GM21390 (cell line): ENCODE data around the gene PAM16.
A peak's percentile ranks its signal among the peaks of the same experiment; 100 is the strongest.

Experiments used
- ATAC-seq: cut with Tn5 transposase; IDR thresholded peaks from one replicate; pipeline ENCODE4 v1.9.1; 2021; ENCODE audit not compliant: unreplicated experiment

The PAM16 gene

DNA sequence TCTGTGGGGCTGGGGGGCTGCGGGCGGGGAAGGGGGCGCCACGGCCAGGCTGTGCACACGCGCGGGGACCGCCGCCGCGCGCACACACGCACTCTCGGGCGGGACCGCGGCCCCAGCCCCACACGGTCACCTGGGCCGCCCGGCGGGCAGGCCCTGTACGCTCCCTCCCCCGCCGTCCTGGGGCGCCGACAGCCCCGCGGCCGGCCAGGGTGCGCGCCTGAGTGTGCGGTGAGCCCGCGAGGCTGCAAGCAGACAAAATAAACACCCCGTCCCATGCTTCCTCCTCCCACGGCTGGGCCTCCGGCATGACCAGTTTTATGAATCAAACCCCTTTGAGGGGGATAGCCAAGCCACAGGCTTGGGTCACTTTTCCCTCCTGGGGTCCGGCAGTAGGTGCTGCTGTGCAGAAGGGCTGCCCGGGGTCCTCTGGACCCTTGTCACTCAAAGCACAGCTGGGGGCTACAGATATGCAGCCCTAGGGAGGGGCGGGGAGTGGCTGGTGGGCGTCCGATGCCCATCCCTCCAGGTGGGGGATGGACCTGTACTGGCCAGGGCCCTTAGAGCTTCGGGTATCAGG lies 21.0 kb upstream of the PAM16 start:
- ATAC-seq: peak; percentile 34

DNA sequence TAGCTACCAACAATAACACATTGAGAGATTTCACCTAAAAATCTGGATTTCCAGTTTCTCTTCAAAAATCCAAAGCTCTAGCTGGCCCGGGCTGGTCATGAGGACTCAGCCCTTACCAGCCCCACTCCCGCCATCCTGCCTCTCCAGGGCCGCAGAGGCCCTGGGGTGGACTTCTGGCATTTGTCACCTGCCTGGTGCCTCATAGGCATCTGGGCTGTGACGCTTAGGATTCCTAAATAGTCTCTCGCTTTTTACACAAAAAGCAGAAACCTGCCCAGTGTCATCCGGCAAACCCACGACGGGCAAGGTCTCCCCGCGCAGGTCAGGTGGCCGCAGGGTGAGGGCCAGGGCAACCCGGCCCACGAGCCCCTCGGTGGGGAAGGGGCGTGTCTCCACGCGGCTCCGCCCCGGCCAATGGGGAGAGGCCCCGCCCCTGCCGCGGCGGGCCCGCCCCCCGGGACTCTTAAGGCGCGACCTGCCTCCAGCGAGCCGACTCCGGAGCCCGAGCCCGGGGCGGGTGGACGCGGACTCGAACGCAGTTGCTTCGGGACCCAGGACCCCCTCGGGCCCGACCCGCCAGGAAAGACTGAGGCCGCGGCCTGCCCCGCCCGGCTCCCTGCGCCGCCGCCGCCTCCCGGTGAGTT lies 20.4 kb upstream of the PAM16 start, which contains the start of gene VASN:
Gene VASN (plus strand): TSS at position 492 of the 644 bp plus-strand sequence. CDS start 9,030 bp downstream, outside the sequence.
- ATAC-seq: peak; percentile 77

GRCh38 chr16:4370570-4371356 lies 19.6 kb upstream of the PAM16 start:
- no peak for ATAC-seq

GRCh38 chr16:4370151-4370550 lies 19.0 kb upstream of the PAM16 start:
- no peak for ATAC-seq

GRCh38 chr16:4369007-4369733 lies 18.0 kb upstream of the PAM16 start:
- no peak for ATAC-seq

DNA sequence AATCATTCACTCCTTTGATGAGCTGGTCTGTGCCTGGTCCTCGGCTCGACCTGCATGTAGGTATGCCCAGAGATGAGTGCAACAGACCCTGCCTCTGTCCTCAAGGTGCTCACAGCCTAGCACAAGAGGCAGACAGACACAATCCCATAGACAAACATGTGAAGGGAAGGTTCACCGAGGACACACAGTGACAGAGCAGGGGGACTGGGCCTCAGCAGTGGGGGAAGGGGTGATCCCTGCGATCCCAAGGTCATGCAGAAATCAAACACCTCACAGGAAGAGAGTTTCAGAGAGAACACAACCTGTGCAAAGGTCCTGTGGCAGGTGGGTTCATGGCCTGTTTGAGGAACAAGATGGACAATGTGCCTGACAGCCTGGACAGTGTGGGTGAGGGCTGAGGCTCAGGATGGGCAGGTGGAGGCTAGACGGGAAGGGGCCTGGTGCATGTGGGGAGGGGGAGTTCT lies 16.3 kb upstream of the PAM16 start:
- ATAC-seq: no peak

DNA sequence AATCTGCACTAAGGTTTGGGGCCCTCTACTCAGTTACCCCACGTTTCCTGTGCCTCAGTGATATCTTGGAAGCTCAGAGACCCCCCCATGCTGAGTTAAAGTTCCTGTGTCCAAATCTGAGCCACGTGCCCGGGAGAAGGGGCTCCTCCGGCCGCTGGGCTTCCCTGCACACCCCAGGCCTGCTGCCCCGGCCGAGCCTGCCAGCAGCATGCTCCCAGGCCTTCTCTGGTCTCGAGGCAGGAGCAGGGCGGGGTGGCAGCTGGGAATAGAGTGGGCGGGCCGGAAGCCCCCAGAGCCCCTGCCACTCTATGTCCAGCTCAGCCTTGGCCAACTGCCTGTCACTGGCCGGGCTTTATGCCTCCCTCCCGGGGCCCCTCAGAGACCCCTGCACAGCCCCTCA lies 14.9 kb upstream of the PAM16 start:
- ATAC-seq: no peak

DNA sequence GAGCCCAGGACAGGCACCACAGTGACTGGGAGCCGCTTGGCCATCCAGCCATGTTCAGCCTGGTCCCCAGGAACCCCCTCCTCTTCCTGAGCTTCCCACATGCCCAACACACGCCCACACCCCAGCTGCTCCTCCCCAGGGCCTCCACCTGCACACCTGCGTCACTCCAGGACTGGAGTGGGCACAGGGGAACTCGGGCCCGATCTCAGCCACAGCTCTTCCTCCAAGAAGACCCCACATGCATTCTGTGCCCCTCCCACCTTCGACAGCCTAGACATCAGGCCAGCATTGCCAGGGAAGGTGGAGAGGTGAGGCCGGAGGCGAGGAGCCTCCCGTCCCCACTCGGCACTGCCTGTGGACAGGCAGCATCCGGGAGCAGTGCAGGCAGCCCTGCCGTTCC lies 14.5 kb upstream of the PAM16 start:
- no peak for ATAC-seq

DNA sequence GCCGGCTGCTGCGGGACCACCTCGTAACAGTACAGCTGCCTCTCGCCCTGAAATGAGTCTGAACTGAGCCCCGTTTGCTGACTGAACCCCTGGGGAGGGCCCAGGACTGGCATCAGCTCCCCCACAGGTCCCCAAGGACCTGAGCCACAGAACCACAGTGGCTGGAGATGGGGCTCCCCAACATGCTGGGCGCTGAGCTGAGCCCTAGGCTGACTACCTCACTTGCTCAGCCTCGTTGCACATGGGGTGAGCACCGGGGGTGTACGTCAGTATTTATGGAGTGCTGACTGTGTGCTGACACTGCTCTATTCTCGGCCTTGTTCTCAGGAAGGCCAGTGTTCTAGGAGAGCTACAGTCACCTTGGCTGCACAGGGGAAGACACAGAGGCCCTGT lies 13.9 kb upstream of the PAM16 start:
- no peak for ATAC-seq

DNA sequence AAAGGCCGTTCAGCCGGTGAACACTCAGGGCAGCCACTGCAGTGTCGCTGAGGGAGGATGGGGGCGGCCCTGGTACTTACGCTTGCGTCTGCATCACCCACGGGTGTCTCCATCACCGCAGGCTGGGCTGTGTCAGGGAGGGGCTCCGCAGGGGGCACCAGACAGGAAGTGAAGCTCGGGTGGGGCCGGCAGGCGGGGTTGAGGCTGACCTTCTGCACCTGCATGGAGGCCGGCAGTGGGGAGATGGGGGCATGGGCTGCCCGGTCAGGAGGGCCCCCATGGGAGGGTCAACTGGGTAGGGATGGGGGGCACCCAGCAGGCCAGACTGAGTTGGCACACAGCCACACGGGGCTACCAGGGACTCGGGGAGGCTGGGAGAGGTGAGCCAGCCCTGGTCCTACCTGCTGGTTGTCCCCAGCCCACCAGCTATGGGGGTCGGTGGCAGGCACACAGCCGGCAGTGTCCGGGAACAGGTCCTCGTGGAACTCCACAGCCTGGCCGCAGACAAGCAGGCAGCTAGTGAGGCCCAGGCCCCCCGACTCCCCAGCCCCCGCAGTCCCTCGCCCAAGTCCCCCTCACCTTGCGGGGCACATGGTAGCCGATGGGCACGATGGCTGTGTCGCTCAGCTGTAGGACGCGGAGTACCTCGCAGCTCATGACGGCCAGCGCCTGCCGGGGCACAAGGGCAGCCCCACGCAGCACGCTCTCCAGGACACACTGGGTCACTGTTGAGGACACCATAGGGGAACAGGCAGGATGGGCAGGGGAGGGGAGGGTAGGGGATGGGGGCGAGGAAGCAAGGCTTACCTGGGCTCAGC lies 13.3 kb upstream of the PAM16 start:
- no peak for ATAC-seq

- no peak for ATAC-seq
These were observed 11.5 kb upstream of the PAM16 start for GRCh38 chr16:4362476-4363135.

GRCh38 chr16:4361944-4362311 lies 10.8 kb upstream of the PAM16 start:
- no peak for ATAC-seq

GRCh38 chr16:4361033-4361943 lies 10.2 kb upstream of the PAM16 start:
- ATAC-seq: no peak

DNA sequence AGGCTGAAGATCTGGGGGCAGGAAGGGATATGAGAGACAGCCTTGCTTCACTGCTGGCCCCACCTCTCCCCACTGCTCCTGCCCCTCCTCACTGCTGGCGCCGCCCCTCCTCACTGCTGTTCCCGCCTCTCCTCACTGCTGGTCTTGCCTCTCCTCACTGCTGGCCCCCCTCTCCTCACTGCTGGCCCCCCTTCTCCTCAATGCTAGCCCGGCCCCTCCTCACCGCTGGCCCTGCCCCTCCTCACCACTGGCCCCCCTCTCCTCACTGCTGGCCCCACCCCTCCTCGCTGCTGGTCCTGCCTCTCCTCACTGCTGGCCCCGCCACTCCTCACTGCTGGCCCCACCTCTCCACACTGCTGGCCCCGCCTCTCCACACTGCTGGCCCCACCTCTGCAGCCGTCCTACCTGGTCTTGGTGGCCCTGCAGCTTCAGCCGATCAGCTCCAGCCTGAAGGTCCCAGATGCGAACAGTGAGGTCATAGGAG lies 9.5 kb upstream of the PAM16 start:
- ATAC-seq: no peak

DNA sequence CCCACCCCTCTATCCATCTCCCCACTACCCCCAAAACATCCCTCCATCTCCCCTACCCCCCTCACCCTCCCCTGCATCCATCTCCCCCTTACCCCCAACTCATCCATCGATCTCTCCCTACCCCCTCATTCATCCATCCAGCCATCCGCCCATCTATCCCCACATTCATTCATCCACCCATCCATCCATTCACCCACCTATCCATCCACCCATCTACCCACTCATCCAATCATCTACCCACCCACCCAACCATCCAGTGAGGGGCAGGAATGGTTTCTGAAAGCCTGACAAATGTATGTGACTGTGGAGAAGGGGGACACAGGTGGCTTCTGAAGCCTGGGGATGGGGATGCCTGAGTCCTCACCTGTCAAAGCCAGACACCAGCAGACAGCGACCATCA lies 8.8 kb upstream of the PAM16 start:
- ATAC-seq: no peak

DNA sequence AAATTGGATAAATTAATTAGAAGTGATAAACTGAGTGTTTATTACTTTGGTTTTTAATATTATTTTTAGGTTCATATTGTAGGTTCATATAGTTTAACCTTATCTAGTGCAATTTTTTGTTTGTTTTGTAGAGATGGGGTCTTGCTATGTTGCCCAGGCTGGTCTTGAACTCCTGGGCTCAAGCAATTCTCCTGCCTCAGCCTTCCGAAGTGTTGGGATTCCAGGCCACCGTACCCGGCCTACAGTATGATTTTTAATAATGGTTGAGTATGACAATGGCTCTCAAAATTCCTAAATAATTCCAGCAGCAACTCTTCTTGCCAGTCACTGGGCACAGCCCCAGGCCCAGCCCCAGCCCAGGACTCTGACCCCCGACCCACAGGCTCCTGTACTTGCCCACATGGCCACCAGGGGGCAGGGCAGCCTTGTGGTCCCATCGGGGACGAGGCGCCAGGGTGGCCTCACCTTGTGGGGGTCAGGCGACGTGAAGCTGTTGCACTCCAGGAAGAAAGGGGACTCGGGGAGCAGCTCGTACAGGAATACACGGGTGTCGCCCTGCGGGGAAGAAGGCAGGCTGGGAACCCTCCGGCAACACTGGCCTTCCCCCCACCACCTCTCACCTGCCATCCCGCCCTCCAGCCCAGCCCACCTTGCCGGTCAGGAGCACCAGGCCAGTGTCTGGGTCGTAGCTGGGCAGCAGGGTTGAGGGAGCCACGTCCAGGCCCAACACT lies 7.9 kb upstream of the PAM16 start:
- no peak for ATAC-seq

GRCh38 chr16:4358236-4358635 lies 7.1 kb upstream of the PAM16 start:
- no peak for ATAC-seq

GRCh38 chr16:4356820-4357219 lies 5.7 kb upstream of the PAM16 start:
- ATAC-seq: no peak
